BJ (cell line): ENCODE measurements around the gene EIF2D. TPM values are rescaled to one million over a fixed set of nuclear protein-coding genes. Genes with fewer than 3 reads are reported as not detected.

Experiments
- CTCF ChIA-PET: fragments of 350-600 bp; formaldehyde crosslinking; extraction: SDS; loops from one replicate; lab custom pipeline; 2021; ENCODE audit warnings: antibody characterized with exemption, inconsistent platforms; lab: Yijun Ruan, JAX
- POLR2A ChIA-PET: fragments of 300-600 bp; sonication (Branson Sonifier 250); formaldehyde crosslinking; extraction: SDS; loops from one replicate; lab custom pipeline; 2021; ENCODE audit warnings: antibody characterized with exemption; lab: Charles Lee
- DNase-seq: peaks from one replicate; pipeline ENCODE4 v3.0.0-alpha.2; 2011; ENCODE audit warnings: low read depth
- H3K27me3 ChIP-seq: 2 replicates; pipeline ENCODE4 v1.6.0; 2011; ENCODE audit warnings: low read length; ENCODE audit not compliant: control insufficient read depth, insufficient read depth
- H3K36me3 ChIP-seq: 2 replicates; pipeline ENCODE4 v1.5.1; 2011; ENCODE audit warnings: low read length; ENCODE audit not compliant: control insufficient read depth, insufficient read depth
- H3K4me3 ChIP-seq: 2 replicates; pipeline ENCODE4 v1.5.1; 2011; ENCODE audit warnings: low read depth, mild to moderate bottlenecking, control low read depth, low read length
- polyA plus RNA-seq: library from polyadenylated mRNA; depleted of rRNA; stranded (reverse); fragments of >200 nt; gene quantifications from 2 replicates; pipeline ENCODE4 v1.2.3, GENCODE V29; 2011; rRNA removed
- TF ChIP-seq, protein P1 (sequence below): IDR thresholded peaks from 2 replicates; pipeline ENCODE4 v1.5.1; 2011; ENCODE audit warnings: low read depth, mild to moderate bottlenecking, control low read depth, inconsistent platforms, low read length, moderate library complexity; ENCODE audit not compliant: insufficient read depth

The EIF2D gene
- polyA plus RNA-seq, 1 experiment: 97.4 TPM

- Histone ChIP-seq H3K36me3 (no peaks in the 10 kb centered on the region), H3K27me3 (peaks cover 9% of the 10 kb centered on the region; the same call in 1 of the 2 replicates), H3K4me3 (no peak overlapping the region)
- POLR2A ChIA-PET: no interaction called here
- no peak for DNase-seq
- TF ChIP-seq, protein P1, sequence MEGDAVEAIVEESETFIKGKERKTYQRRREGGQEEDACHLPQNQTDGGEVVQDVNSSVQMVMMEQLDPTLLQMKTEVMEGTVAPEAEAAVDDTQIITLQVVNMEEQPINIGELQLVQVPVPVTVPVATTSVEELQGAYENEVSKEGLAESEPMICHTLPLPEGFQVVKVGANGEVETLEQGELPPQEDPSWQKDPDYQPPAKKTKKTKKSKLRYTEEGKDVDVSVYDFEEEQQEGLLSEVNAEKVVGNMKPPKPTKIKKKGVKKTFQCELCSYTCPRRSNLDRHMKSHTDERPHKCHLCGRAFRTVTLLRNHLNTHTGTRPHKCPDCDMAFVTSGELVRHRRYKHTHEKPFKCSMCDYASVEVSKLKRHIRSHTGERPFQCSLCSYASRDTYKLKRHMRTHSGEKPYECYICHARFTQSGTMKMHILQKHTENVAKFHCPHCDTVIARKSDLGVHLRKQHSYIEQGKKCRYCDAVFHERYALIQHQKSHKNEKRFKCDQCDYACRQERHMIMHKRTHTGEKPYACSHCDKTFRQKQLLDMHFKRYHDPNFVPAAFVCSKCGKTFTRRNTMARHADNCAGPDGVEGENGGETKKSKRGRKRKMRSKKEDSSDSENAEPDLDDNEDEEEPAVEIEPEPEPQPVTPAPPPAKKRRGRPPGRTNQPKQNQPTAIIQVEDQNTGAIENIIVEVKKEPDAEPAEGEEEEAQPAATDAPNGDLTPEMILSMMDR: no peak
- CTCF ChIA-PET: interaction anchor here (1.1 to 3.4 kb wide), 5 partner anchors 8 to 60 kb away, joined by 3 to 19 read pairs (median 5); no protein-coding TSS in a partner anchor
Measured at GRCh38 chr1:206550446-206550845, 61.8 kb downstream of the EIF2D start.

- POLR2A ChIA-PET: no interaction called here
- CTCF ChIA-PET: interaction anchor here (2.2 to 3.9 kb wide), 2 partner anchors 37 to 41 kb away, joined by 5 to 50 read pairs; no protein-coding TSS in a partner anchor
- Histone ChIP-seq H3K36me3 (no peaks in the 10 kb centered on the region), H3K27me3 (peaks cover 7% of the 10 kb centered on the region; the same call in 1 of the 2 replicates), H3K4me3 (no peak overlapping the region)
- TF ChIP-seq, protein P1: no peak
- DNase-seq: no peak
Measured at GRCh38 chr1:206547104-206547503, 65.2 kb downstream of the EIF2D start.

- no peaks in the 10 kb centered on the region for H3K36me3 ChIP-seq
- ChIA-PET POLR2A (no interaction called here), CTCF (interaction anchor here (0.7 to 3.9 kb wide), 35 partner anchors 10 to 436 kb away, joined by 3 to 50 read pairs (median 6); partner anchors contain the start of gene RASSF5)
- TF ChIP-seq, protein P1: no peak
- no peak for DNase-seq
- peaks cover 6% of the 10 kb centered on the region; the same call in 1 of the 2 replicates for H3K27me3 ChIP-seq
- no peak overlapping the region for H3K4me3 ChIP-seq
Measured at GRCh38 chr1:206545351-206545750, 66.9 kb downstream of the EIF2D start.

GRCh38 chr1:206544562-206545257, 67.6 kb downstream of the EIF2D start:
- Histone ChIP-seq H3K4me3 (no peak overlapping the region), H3K27me3 (peaks cover 3% of the 10 kb centered on the region; the same call in 1 of the 2 replicates), H3K36me3 (no peaks in the 10 kb centered on the region)
- DNase-seq: no peak
- ChIA-PET POLR2A (interaction anchor here (0.7 kb wide), 1 partner anchor 48 kb away, joined by 4 read pairs; no protein-coding TSS in a partner anchor), CTCF (interaction anchor here (0.6 to 3.9 kb wide), 34 partner anchors 10 to 437 kb away, joined by 3 to 50 read pairs (median 6); partner anchors contain the start of gene RASSF5)
- TF ChIP-seq, protein P1: peak; percentile 94

Other genes with a start within 250 kb of the EIF2D start
- 13.0 and 23.0 TPM in 2 replicates for gene IKBKE, start 142.0 kb downstream of the EIF2D start, polyA plus RNA-seq
- 1.2 and 2.1 TPM in 2 replicates for gene RASSF5, start 104.9 kb downstream of the EIF2D start, polyA plus RNA-seq
- 7.4 and 10.8 TPM in 2 replicates for gene DYRK3, start 23.1 kb upstream of the EIF2D start, polyA plus RNA-seq
- 65.6 and 80.1 TPM in 2 replicates for gene MAPKAPK2, start 72.4 kb upstream of the EIF2D start, polyA plus RNA-seq
- gene IL19, start 158.3 kb upstream of the EIF2D start, polyA plus RNA-seq: not detected in 2 replicates
- gene IL10, start 160.0 kb upstream of the EIF2D start, polyA plus RNA-seq: not detected in 2 replicates